Bronchial epithelial cell (primary cell): Measurements from ENCODE around the gene ESPL1. TPM values are rescaled to one million over a fixed set of nuclear protein-coding genes. Genes with fewer than 3 reads are reported as not detected.

ENCODE experiments used
- DNase-seq: peaks from one replicate; pipeline ENCODE4 v3.0.0-alpha.2; 2010; ENCODE audit warnings: low read depth
- FAIRE-seq: peaks from 2 replicates; lab custom pipeline; 2011; peaks lifted over from hg19 to GRCh38; lab: Jason Lieb, UNC
- H3K27me3 ChIP-seq: 2 replicates; pipeline ENCODE4 v1.5.1; 2011; ENCODE audit warnings: low read length; ENCODE audit not compliant: control insufficient read depth, insufficient read depth
- H3K36me3 ChIP-seq: 2 replicates; pipeline ENCODE4 v1.5.1; 2011; ENCODE audit warnings: low read length; ENCODE audit not compliant: control insufficient read depth, insufficient read depth
- H3K4me3 ChIP-seq: 2 replicates; pipeline ENCODE4 v1.5.1; 2011; ENCODE audit warnings: mild to moderate bottlenecking, low read depth, low read length, control low read depth
- total RNA-seq: library from RNA; depleted of rRNA; stranded (reverse); fragments of >200 nt; gene quantifications from 2 replicates; pipeline ENCODE4 v1.2.1, GENCODE V29; 2014
- TF ChIP-seq, protein P1 (sequence below): IDR thresholded peaks from 2 replicates; pipeline ENCODE4 v1.5.1; 2011; ENCODE audit warnings: mild to moderate bottlenecking, moderate library complexity, low read length, control low read depth, inconsistent platforms; ENCODE audit not compliant: insufficient read depth, severe bottlenecking

Gene ESPL1
- total RNA-seq, 1 donor from 2014 or later, result 0.26 TPM

DNA sequence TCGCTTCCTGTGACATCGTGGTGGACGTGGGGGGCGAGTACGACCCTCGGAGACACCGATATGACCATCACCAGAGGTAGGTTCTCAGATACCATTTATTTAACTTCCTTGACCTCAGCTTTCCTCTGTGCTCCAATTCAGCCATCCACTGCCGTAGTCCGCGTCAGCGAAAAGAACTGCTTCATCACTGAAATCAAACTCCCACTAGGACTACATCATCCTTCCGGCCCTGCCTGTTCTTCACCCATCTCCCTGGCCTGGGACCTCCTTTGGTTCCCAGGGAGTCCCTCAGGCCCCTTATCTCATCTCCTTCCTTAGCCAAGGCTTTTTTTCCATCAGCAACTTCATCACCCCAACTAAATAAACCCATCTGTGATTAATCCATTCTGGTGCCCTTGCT is 32.1 kb downstream of the ESPL1 start:
- H3K4me3 ChIP-seq, result peak overlapping the region; percentile 83

DNA sequence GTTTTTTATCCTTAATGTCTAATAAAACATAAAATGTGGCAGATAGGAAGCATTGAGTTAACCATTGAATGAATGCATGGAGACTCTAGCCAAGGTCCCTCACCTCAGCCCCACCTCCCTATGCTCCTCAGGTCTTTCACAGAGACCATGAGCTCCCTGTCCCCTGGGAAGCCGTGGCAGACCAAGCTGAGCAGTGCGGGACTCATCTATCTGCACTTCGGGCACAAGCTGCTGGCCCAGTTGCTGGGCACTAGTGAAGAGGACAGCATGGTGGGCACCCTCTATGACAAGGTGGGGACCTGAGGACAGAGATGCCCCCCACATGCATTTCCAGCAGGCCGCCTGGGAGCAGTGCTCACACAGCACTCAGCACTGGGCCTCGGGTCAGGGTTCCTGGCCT is 34.8 kb downstream of the ESPL1 start:
- H3K27me3 ChIP-seq, result no peaks in the 10 kb centered on the region
- H3K4me3 ChIP-seq, result no peak overlapping the region
- TF ChIP-seq, protein P1, sequence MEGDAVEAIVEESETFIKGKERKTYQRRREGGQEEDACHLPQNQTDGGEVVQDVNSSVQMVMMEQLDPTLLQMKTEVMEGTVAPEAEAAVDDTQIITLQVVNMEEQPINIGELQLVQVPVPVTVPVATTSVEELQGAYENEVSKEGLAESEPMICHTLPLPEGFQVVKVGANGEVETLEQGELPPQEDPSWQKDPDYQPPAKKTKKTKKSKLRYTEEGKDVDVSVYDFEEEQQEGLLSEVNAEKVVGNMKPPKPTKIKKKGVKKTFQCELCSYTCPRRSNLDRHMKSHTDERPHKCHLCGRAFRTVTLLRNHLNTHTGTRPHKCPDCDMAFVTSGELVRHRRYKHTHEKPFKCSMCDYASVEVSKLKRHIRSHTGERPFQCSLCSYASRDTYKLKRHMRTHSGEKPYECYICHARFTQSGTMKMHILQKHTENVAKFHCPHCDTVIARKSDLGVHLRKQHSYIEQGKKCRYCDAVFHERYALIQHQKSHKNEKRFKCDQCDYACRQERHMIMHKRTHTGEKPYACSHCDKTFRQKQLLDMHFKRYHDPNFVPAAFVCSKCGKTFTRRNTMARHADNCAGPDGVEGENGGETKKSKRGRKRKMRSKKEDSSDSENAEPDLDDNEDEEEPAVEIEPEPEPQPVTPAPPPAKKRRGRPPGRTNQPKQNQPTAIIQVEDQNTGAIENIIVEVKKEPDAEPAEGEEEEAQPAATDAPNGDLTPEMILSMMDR, result no peak
- DNase-seq (no peak), FAIRE-seq (no peak)
- peaks cover 14% of the 10 kb centered on the region for H3K36me3 ChIP-seq

More for the DNA sequence above, 32.1 kb downstream of the ESPL1 start:
- TF ChIP-seq, protein P1, result no peak
- DNase-seq (no peak), FAIRE-seq (no peak)
- Histone ChIP-seq H3K36me3 (peaks cover 11% of the 10 kb centered on the region), H3K27me3 (no peaks in the 10 kb centered on the region)

DNA sequence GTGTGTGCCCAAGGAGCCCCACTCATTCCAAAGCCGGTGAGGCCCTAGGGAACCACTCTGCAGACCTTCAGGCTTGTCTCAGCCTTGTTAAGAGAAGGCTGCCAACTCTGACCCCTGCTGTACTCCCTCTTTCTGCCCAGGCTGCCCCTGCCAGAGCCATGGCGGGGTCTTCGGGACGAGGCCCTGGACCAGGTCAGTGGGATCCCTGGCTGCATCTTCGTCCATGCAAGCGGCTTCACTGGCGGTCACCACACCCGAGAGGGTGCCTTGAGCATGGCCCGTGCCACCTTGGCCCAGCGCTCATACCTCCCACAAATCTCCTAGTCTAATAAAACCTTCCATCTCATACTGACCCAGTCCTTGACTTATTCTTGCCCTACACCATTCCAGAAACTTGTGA is 38.7 kb downstream of the ESPL1 start:
- TF ChIP-seq, protein P1, result no peak
- H3K36me3 ChIP-seq, result peaks cover 21% of the 10 kb centered on the region
- no peak for FAIRE-seq

DNA sequence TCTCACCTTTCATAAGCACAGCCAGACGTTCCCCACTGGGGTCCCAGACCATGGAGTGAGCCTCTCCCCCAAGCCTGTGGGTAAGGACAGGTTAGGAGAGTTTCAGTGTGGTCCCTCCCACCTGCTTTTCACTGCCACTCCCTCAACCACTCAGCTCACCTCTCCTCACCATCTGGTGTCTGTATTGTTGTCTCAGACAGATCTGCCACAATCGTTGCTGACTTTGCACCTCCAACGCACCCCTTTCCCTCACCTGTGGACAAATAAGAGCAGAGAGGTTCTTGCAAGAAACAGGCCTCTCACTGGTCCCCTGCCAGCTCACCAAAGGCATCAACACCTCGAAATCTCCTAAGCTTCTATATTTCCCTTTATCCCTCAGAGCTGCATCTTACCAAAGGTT is 40.2 kb downstream of the ESPL1 start:
- no peak for DNase-seq
- no peak overlapping the region for H3K4me3 ChIP-seq
- FAIRE-seq, result no peak
- TF ChIP-seq, protein P1, result no peak
- H3K36me3 ChIP-seq, result peaks cover 15% of the 10 kb centered on the region
- H3K27me3 ChIP-seq, result no peaks in the 10 kb centered on the region

More for the DNA sequence above, 38.7 kb downstream of the ESPL1 start:
- DNase-seq, result no peak
- Histone ChIP-seq H3K27me3 (no peaks in the 10 kb centered on the region), H3K4me3 (no peak overlapping the region)

DNA sequence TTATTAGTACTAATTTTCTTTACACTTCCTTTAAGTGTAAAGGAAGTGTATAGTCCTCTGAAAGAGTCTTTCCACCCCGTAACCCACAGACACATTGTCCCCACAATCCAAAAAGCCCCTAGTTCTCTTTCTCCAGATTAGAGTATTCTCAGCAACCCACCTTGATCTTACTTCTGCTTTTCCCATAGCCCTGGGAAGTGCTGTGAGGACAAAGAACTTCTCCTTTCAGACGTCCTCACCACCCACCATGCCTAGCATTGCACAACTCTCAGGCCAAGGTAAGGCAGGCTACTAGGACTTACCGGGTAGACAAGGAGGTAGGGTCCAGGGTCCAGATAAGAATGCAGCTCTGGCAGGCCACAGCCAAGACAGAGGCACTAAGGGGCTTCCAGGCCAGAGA is 45.9 kb downstream of the ESPL1 start:
- TF ChIP-seq, protein P1, result no peak
- DNase-seq (no peak), FAIRE-seq (no peak)
- no peaks in the 10 kb centered on the region for H3K27me3 ChIP-seq
- peaks cover 16% of the 10 kb centered on the region for H3K36me3 ChIP-seq
- no peak overlapping the region for H3K4me3 ChIP-seq
